GM23338 (cell line): ENCODE results near the gene TGFBR3. TPM values are rescaled to one million over a fixed set of nuclear protein-coding genes. Genes with fewer than 3 reads are reported as not detected.

Source experiments
- ATAC-seq: fragments of 200-7000 bp; cut with Tn5 transposase; 3 replicates; pipeline ENCODE4 v1.9.1; 2020
- DNase-seq: peaks from one replicate; pipeline ENCODE4 v3.0.0-alpha.2; 2015; ENCODE audit warnings: low spot score
- H2AFZ ChIP-seq: fragments of 200-600 bp; sonication (generic); 2 replicates; pipeline ENCODE4 v1.8.0; 2016; ENCODE audit warnings: antibody characterized with exemption, mild to moderate bottlenecking, moderate library complexity
- H3F3A ChIP-seq: fragments of 200-600 bp; sonication (generic); replicated peaks from 2 replicates; pipeline ENCODE4 v1.8.0; 2017; ENCODE audit warnings: antibody characterized with exemption, mixed run types, low read depth
- H3K27ac ChIP-seq: fragments of 200-600 bp; sonication (generic); 2 replicates; pipeline ENCODE4 v1.6.1; 2016; ENCODE audit warnings: low read depth
- H3K27me3 ChIP-seq: fragments of 200-600 bp; sonication (generic); 2 replicates; pipeline ENCODE4 v1.8.0; 2016; ENCODE audit warnings: mild to moderate bottlenecking, mixed run types, moderate library complexity; ENCODE audit not compliant: insufficient read depth
- H3K36me3 ChIP-seq: fragments of 200-600 bp; sonication (generic); 2 replicates; pipeline ENCODE4 v1.8.0; 2016; ENCODE audit warnings: mild to moderate bottlenecking; ENCODE audit not compliant: insufficient read depth
- H3K4me1 ChIP-seq: fragments of 200-600 bp; sonication (generic); 2 replicates; pipeline ENCODE4 v1.8.0; 2016; ENCODE audit warnings: mild to moderate bottlenecking, moderate library complexity; ENCODE audit not compliant: insufficient read depth
- H3K4me2 ChIP-seq: fragments of 200-600 bp; sonication (generic); 2 replicates; pipeline ENCODE4 v1.7.1; 2017; ENCODE audit warnings: mixed run types
- H3K4me3 ChIP-seq: fragments of 200-600 bp; sonication (generic); 2 replicates; pipeline ENCODE4 v1.6.1; 2016; ENCODE audit warnings: mixed run types
- H3K79me2 ChIP-seq: fragments of 200-600 bp; sonication (generic); replicated peaks from 2 replicates; pipeline ENCODE4 v1.8.0; 2017; ENCODE audit warnings: mild to moderate bottlenecking; ENCODE audit not compliant: insufficient read depth
- H3K9me2 ChIP-seq: fragments of 200-600 bp; sonication (generic); 2 replicates; pipeline ENCODE4 v1.8.0; 2017; ENCODE audit not compliant: insufficient read depth
- H4K20me1 ChIP-seq: fragments of 200-600 bp; sonication (generic); replicated peaks from 2 replicates; pipeline ENCODE4 v1.8.0; 2017; ENCODE audit warnings: mild to moderate bottlenecking; ENCODE audit not compliant: insufficient read depth
- H3K27ac Mint-ChIP-seq: 2 replicates; pipeline ENCODE4 v1.8.0; 2020; ENCODE audit warnings: inconsistent platforms, mild to moderate bottlenecking, moderate library complexity, mixed read lengths
- H3K27me3 Mint-ChIP-seq: 3 replicates; pipeline ENCODE4 v1.8.0; 2022; ENCODE audit warnings: low read depth, mild to moderate bottlenecking, moderate library complexity, mixed read lengths, inconsistent platforms; ENCODE audit not compliant: insufficient read depth, poor library complexity
- H3K36me3 Mint-ChIP-seq: 3 replicates; pipeline ENCODE4 v1.8.0; 2021; ENCODE audit warnings: low read depth, mild to moderate bottlenecking, inconsistent platforms, moderate library complexity, mixed read lengths
- H3K4me1 Mint-ChIP-seq: 3 replicates; pipeline ENCODE4 v1.8.0; 2020; ENCODE audit warnings: mild to moderate bottlenecking, inconsistent platforms, mixed read lengths
- H3K4me3 Mint-ChIP-seq: 3 replicates; pipeline ENCODE4 v1.8.0; 2021; ENCODE audit warnings: moderate library complexity, mild to moderate bottlenecking, inconsistent platforms, mixed read lengths
- H3K9me3 Mint-ChIP-seq: 3 replicates; pipeline ENCODE4 v1.8.0; 2020; ENCODE audit warnings: moderate library complexity, mild to moderate bottlenecking, inconsistent platforms, mixed read lengths
- CREB1 ChIP-seq: fragments of 250-450 bp; sonication (Bioruptor Pico); IDR thresholded peaks from 2 replicates; pipeline ENCODE4 v1.5.0; 2020; ENCODE audit warnings: low read depth, mild to moderate bottlenecking, moderate library complexity
- CTCF ChIP-seq, 2 experiments: fragments of 200-600 bp in 1 of 2; sonication (generic) in 1 of 2; conservative IDR thresholded peaks; 2 replicates each; pipeline versions ENCODE4 v1.5.1 to v1.6.1; 2016 to 2017; ENCODE audit warnings: antibody characterized with exemption in 2 of 2, low read depth in 2 of 2, mild to moderate bottlenecking in 2 of 2, moderate library complexity in 1 of 2
- ETS1 ChIP-seq: IDR thresholded peaks from 2 replicates; pipeline ENCODE4 v1.6.1; 2016; ENCODE audit warnings: antibody characterized with exemption
- EZH2 ChIP-seq: fragments of 200-600 bp; sonication (generic); IDR thresholded peaks from one replicate; pipeline ENCODE4 v1.8.0; 2017; ENCODE audit warnings: antibody characterized with exemption, mild to moderate bottlenecking, low read depth; ENCODE audit not compliant: unreplicated experiment
- EZH2phosphoT487 ChIP-seq: fragments of 200-600 bp; sonication (generic); IDR thresholded peaks from one replicate; pipeline ENCODE4 v1.8.1; 2018; ENCODE audit warnings: antibody characterized with exemption; ENCODE audit not compliant: unreplicated experiment
- JUNB ChIP-seq: IDR thresholded peaks from one replicate; pipeline ENCODE4 v1.6.1; 2016; ENCODE audit warnings: antibody characterized with exemption; ENCODE audit not compliant: unreplicated experiment
- NANOG ChIP-seq: IDR thresholded peaks from 2 replicates; pipeline ENCODE4 v1.6.1; 2016; ENCODE audit warnings: antibody characterized with exemption, borderline replicate concordance
- POLR2AphosphoS5 ChIP-seq: IDR thresholded peaks from 2 replicates; pipeline ENCODE4 v1.6.1; 2016; ENCODE audit warnings: antibody characterized with exemption, low read depth
- REST ChIP-seq: IDR thresholded peaks from one replicate; pipeline ENCODE4 v1.6.1; 2018; ENCODE audit warnings: antibody characterized with exemption; ENCODE audit not compliant: unreplicated experiment
- STAT1 ChIP-seq: IDR thresholded peaks from one replicate; pipeline ENCODE4 v1.6.1; 2016; ENCODE audit warnings: antibody characterized with exemption; ENCODE audit not compliant: unreplicated experiment
- ZNF114 ChIP-seq: fragments of 250-450 bp; sonication (Bioruptor Pico); IDR thresholded peaks from 2 replicates; pipeline ENCODE4 v1.5.0; 2020; ENCODE audit warnings: mild to moderate bottlenecking, moderate library complexity
- ZNF331 ChIP-seq: fragments of 250-450 bp; sonication (Bioruptor Pico); IDR thresholded peaks from 2 replicates; pipeline ENCODE4 v1.5.0; 2020; ENCODE audit warnings: low read depth, mild to moderate bottlenecking, moderate library complexity
- polyA plus RNA-seq: library from polyadenylated mRNA; unstranded; fragments of >200 nt; fragmentation: Nextera tagmentation; extraction: Ambion mirVana; gene quantifications from 2 replicates; pipeline ENCODE4 v1.2.1, GENCODE V29; 2016
- total RNA-seq: library from RNA; depleted of rRNA; stranded (reverse); fragments of >200 nt; shearing (Covaris generic); gene quantifications from 2 replicates; pipeline ENCODE4 v1.2.3, GENCODE V29; 2014

TGFBR3 gene
- total and polyA plus RNA-seq, 2 experiments from 2014 or later: 1.7 to 2.9 TPM

DNA sequence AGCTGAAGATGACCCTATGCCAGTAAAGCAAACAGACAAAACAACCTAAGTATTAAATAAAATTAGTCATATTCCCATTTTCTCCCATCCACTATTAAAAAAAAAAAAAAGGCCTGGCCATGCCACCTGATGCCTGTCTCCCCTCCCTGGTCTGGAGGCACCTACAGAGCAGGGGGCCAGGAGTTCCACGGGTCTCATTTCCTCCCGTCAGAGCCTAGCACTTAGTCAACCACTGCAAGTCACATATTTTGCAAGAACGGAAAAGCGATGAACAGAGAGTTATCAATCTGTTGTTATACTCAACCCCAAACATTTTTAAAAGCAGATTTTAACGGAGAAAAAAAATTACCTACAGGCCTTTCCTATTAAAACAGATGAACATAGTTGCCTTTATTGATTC is 59.3 kb downstream of the TGFBR3 start:
- Histone ChIP-seq H2AFZ (no peak overlapping the region), H3K36me3 (no peaks in the 10 kb centered on the region), H3K27ac (no peak overlapping the region), H3K4me1 (no peaks in the 10 kb centered on the region), H3K9me2 (no peaks in the 10 kb centered on the region; the same call in 1 of the 2 replicates), H3K27me3 (no peaks in the 10 kb centered on the region), H3F3A (no peaks in the 10 kb centered on the region), H4K20me1 (no peaks in the 10 kb centered on the region), H3K4me2 (no peak overlapping the region), H3K79me2 (no peaks in the 10 kb centered on the region), H3K4me3 (no peak overlapping the region)
- ATAC-seq (no peak), DNase-seq (no peak)
- Mint-ChIP-seq H3K27ac (no peak overlapping the region), H3K9me3 (no peaks in the 10 kb centered on the region), H3K36me3 (no peaks in the 10 kb centered on the region), H3K27me3 (no peaks in the 10 kb centered on the region), H3K4me1 (no peaks in the 10 kb centered on the region; the same call in 2 of the 3 replicates), H3K4me3 (no peak overlapping the region)
- no peak for TF ChIP-seq POLR2AphosphoS5
- no peak for TF ChIP-seq JUNB
- TF ChIP-seq ZNF331: no peak
- TF ChIP-seq EZH2phosphoT487: no peak
- TF ChIP-seq REST: no peak

DNA sequence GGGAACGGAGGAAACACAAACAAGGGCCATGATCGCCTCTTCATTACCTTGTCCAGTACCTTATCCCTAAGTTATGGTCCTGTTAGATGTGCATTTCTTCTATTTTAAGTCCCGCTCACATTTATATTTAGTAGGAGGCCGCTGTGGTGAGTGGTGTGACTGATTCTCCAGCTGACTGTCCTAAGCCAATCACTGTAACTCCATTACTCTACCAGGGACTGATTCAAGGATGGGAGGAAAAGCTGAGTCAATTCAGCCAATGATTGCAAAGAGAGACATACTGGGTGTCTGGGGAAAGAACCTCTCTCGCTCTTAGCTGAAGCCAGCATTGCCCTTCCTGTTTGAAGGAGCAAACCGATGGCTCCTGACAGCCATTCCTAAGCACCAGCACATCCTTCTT is 59.7 kb downstream of the TGFBR3 start:
- H3K27me3 ChIP-seq: no peaks in the 10 kb centered on the region
- H3K27ac ChIP-seq: no peak overlapping the region
- DNase-seq (no peak), ATAC-seq (no peak)
- H3K4me1 ChIP-seq: no peaks in the 10 kb centered on the region
- no peaks in the 10 kb centered on the region for H3K9me3 Mint-ChIP-seq
- H3K4me2 ChIP-seq: no peak overlapping the region
- no peak overlapping the region for H3K4me3 Mint-ChIP-seq
- H3K27ac Mint-ChIP-seq: no peak overlapping the region
- no peaks in the 10 kb centered on the region for H3F3A ChIP-seq
- no peaks in the 10 kb centered on the region for H3K79me2 ChIP-seq
- no peaks in the 10 kb centered on the region for H3K27me3 Mint-ChIP-seq
- no peaks in the 10 kb centered on the region for H3K36me3 ChIP-seq
- no peaks in the 10 kb centered on the region for H4K20me1 ChIP-seq
- no peaks in the 10 kb centered on the region; the same call in 1 of the 2 replicates for H3K9me2 ChIP-seq
- H3K4me1 Mint-ChIP-seq: no peaks in the 10 kb centered on the region; the same call in 2 of the 3 replicates
- H3K36me3 Mint-ChIP-seq: no peaks in the 10 kb centered on the region
- H2AFZ ChIP-seq: no peak overlapping the region
- H3K4me3 ChIP-seq: no peak overlapping the region
- TF ChIP-seq NANOG: no peak
- TF ChIP-seq ZNF114: no peak
- TF ChIP-seq ETS1: no peak
- TF ChIP-seq CTCF (conservative IDR thresholded peaks at IDR 0.05; ENCODE audit: low read depth in 2 of 2): no peak
- no peak for TF ChIP-seq EZH2
- TF ChIP-seq REST: no peak
- TF ChIP-seq POLR2AphosphoS5: no peak
- no peak for TF ChIP-seq ZNF331
- no peak for TF ChIP-seq JUNB
- TF ChIP-seq STAT1: no peak
- TF ChIP-seq CREB1 (CRISPR knock-in tag): no peak
